HG03558 (cell line): Measurements from ENCODE around the gene TPPP2.
"Not testable (repeated sequence)": the region's sequence is repeated elsewhere in the genome, so short reads cannot be mapped to it uniquely, and the experiment has no call there.

Experiments used
- ATAC-seq: cut with Tn5 transposase; IDR thresholded peaks from one replicate; pipeline ENCODE4 v1.9.1; 2021; ENCODE audit warnings: moderate number of reproducible peaks; ENCODE audit not compliant: unreplicated experiment; ENCODE audit errors: extremely low read depth

Gene TPPP2

GRCh38 chr14:21036751-21037150, 6.7 kb downstream of the TPPP2 start:
- no peak for ATAC-seq

- no peak for ATAC-seq
Measured at GRCh38 chr14:21037156-21037555, 7.1 kb downstream of the TPPP2 start.

GRCh38 chr14:21038441-21039422, 8.7 kb downstream of the TPPP2 start:
- no peak for ATAC-seq

DNA sequence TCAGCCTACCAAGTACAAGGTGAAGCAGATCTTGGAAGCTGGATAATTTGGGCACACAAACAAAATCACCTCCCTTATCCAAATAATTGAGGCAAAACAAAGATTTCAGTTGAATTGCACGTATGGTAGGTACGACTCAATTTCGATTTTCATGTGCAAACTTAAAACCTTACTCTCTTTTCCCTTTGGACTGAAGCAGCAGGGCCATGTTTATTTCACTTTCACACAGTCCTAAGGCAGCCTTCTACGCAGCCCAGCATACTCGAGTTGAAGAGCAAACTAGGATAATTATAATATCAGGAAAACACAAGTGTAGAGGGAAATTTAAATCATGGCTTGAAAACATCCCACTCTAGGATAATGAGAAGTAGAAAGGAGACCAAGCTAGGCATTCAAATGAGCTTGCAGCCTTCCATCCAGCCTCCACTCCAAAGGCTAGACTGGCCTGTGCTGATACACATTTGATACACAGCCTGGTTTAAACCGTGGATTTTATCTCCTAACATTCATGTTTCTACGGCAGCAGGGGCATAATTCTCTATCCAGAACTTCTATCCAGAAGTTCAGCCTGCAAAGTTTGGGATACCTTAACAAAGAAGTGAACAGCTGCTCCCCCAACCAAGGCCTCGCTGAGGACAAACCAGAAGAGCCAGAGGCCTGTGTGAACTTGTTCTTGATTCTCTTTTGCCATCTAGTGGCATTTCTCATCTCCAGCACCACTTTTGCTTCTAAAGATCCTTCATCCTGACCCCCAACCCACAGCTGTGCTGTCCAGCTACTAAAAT, 9.8 kb downstream of the TPPP2 start:
- no peak for ATAC-seq

GRCh38 chr14:21040370-21040925, 10.4 kb downstream of the TPPP2 start:
- no peak for ATAC-seq

DNA sequence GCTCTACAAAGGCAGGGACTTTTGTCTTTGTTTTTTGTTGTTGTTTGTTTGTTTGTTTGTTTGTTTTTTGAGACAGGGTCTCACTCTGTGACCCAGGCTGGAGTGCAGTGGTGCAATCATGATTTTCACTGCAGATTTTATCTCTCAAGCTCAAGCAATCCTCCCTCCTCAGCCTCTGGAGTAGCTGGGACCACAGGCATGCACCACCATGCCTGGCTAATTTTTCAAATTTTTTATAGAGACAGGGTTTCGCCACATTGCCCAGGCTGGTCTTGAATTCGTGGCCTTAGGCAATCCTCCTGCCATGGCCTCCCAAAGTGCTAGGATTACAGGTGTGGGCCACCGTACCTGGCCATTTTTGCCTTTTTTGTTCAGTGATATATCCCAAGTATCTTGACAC, 10.9 kb downstream of the TPPP2 start:
- not testable (repeated sequence) for ATAC-seq

GRCh38 chr14:21041676-21042433, 11.8 kb downstream of the TPPP2 start, which contains the start of gene RNASE7:
Gene RNASE7 (plus strand): TSS chr14:21042362. CDS start chr14:21042993, 631 bp downstream.
- no peak for ATAC-seq

DNA sequence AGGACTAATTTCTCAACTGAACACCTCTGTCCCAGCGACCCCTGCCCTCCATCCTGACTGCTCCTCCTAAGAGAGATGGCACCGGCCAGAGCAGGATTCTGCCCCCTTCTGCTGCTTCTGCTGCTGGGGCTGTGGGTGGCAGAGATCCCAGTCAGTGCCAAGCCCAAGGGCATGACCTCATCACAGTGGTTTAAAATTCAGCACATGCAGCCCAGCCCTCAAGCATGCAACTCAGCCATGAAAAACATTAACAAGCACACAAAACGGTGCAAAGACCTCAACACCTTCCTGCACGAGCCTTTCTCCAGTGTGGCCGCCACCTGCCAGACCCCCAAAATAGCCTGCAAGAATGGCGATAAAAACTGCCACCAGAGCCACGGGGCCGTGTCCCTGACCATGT, 12.9 kb downstream of the TPPP2 start:
- no peak for ATAC-seq

- no peak for ATAC-seq
Measured at GRCh38 chr14:21043387-21043973, 13.5 kb downstream of the TPPP2 start.

- no peak for ATAC-seq
Measured at GRCh38 chr14:21043974-21044618, 14.1 kb downstream of the TPPP2 start.

DNA sequence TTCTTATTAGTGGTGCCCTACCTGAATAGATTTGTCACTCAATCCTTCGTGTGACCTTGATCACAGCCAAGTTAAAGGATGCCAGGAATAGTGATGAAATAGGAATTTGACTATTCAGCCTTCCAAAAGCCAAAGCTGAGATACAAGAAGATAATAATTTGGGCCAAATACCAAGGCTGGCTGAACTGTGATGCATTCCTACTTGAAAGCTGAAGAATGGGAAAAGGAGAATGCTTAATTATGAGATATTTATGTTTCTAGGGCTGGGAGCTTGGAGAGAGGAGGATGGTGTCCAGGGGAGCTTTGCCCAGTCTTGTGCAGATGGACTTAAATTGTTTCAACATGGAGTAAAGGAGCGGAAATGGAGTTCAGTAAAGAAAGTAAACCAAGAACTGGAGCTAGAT, 17.4 kb downstream of the TPPP2 start:
- no peak for ATAC-seq

DNA sequence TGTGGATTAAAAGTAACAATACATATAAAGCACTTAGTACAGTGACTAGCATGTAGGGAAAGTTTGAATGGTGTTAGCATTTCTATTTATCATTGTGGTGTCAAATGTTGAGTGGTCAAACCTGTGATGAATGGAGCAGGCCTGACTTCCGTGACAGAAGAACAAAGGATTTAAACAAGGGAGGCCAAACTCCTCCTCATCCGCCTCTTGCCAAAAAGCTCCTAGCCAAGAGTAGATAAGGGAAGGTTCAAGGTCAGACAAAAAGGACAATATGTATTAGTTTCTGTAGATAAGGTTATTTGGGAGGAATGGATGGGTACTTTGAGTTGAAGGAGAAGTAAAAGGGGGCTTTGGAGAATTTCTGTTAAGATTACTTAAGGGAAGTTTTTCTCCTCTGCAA, 18.6 kb downstream of the TPPP2 start:
- ATAC-seq, result no peak

GRCh38 chr14:21049271-21049673, 19.3 kb downstream of the TPPP2 start:
- ATAC-seq, result no peak

DNA sequence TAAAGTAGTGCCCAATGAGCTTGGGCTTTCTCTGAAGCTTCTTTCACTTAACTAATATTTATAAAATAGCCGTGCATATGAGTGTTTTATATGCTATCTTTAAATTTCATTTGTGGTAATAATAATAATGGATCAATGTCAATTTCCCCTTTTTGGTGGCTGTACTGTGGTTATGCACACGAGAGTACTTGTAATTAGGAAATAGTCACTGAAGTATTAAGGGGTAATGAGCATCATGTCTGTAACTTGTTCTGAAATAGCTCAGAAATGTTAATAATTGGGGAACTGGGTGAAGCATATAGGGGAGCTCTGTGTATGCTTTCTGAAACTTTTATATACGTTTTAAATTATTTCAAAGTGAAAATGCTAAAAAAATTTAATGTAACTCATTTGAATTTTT, 20.6 kb downstream of the TPPP2 start:
- no peak for ATAC-seq

DNA sequence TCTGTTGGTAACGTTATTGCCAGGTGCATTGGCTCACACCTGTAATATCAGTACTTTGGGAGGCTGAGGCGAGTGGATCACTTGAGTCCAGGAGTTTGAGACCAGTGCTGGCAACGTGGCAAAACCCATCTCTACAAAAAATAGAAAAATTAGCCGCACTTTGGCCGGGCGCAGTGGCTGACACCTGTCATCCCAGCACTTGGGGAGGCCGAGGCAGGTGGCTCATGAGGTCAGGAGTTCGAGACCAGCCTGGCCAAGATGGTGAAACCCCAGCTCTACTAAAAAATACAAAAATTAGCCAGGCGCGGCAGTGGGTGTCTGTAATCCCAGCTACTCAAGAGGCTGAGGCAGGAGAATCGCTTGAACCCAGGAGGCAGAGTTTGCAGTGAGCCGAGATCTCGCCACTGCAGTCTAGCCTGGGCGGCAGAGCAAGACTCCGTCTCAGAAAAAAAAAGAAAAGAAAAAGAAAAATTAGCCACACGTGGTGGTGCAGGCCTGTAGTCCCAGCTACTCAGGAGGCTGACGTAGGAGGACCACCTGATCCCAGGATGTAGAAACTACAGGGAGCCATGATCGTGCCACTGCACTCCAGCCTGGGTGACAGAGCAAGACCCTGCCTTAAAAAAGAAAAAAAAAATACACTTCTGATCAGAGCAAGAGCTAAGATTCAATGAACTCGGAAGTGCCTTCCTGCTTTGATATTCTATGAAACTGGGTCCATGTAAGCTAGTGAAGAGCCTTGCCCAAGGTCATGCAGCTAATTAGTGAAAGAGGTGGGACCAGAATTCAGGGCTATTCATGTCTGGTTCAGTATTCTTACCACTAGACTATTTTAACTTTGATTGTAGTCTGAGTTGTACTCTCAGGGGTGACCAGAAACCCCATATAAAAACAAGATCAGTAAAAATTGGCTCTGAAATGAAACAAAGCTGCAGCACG, 23.4 kb downstream of the TPPP2 start:
- no peak for ATAC-seq

- no peak for ATAC-seq
Measured at GRCh38 chr14:21054123-21054767, 24.2 kb downstream of the TPPP2 start.

DNA sequence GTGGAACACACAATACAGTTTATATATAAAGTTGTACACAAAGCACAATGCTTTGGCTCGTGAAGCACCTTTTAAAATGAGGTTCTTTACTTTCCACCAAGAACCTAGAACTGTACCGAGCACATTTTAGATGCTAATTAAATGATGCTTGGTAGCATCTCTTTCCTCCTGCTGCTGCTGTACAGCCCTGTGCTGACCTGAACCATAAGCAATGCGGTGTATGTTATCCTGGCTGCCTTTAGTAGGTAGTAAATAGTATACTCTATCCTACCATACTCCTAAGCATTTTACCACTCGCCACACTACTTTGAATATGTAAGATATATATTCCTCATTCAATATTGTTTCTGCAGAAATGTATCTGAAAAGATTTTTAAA, 24.7 kb downstream of the TPPP2 start:
- no peak for ATAC-seq
